Skeletal muscle cell (primary cell): ENCODE measurements around the gene DSCAM.

Experiments
- DNase-seq: peaks from one replicate; pipeline ENCODE4 v3.0.0-alpha.2; 2010; ENCODE audit warnings: low read depth
- H3K4me3 ChIP-seq: 2 replicates; pipeline ENCODE4 v1.5.1; 2011; ENCODE audit warnings: low read depth, mild to moderate bottlenecking, control low read depth, low read length, moderate library complexity

The DSCAM gene

DNA sequence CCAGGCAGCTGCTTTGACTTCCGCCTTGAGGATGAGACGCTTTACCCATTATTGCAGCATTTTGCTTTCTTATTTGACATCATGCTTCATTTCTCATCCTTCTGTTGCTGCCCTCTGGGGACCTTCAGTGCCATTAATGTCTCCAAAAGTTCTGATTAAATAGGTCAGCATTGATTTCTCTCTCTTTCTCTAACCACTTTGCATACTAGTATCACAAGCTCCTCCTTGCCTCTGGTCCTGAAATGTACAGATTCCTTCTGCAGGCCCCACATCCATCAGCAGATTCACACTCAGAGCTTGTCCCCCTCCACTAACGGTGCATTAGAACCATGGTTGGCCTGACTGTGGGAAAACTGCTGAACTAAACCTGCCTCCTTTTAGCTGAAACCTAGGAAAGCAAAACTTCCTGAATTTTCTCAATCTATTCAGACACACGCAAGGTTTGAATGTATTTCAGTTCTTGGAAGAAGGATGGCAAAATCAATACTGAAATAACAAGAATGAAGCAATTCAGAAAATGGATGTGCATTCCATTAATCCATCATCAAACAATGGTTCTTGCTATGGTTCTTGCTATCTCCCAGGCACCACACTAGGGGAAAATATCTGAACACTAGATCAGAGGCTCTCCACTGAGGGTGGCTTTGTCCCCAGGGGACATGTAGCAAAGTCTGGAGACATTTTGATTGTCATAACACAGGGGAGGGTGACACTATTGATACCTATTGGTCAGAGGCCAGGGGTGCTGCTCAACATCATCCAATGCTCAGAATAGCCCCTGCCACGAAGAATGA, 825.2 kb downstream of the DSCAM start:
- no peak overlapping the region for H3K4me3 ChIP-seq
- DNase-seq, result no peak

DNA sequence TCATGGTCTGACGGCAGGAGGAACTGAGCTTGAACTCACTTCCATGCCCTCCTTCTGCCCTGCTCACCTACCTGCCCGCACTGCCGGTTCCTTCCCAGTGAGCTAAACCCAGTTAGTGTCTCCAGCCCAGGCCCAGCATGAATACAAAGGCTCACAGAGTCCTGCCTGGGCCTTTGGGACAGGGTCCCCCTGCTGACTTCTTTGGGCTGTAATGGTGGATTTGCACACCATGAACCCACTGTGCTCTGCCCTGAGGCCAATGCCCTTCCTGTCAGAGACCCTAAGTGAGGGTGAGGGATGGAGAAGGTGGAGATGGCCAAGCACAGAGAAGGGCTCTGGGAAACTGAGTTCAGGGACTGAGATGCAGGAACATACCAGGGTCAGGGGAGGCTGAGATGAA, 826.3 kb downstream of the DSCAM start:
- H3K4me3 ChIP-seq, result no peak overlapping the region
- no peak for DNase-seq

DNA sequence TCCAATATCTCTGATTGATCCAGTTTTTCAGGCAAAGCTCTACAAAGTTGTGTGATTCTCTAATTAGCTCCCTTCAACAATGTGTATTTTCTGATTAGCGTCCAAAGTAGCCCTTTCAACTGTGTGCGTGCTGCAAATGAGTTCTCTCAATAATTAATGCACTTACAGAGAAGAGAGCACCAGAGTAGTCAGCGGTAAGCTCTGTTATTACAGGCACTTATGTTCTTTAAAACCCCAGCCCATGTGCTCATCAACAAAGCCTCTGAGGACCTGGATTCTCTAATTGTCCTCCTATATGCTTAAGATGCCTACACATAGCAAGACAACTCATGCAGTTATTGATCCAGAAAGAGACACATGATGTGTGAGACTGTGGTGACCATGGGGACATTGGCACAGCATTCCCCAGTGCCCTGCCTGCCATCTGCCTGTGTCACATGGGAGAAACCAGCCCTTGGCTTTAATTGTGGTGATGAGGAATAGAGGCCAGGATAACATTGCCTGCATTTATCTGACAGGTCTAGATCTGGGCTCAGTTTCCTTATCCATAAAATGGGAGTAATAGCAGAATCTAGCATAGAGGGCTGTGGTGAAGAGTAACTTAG, 828.0 kb downstream of the DSCAM start:
- no peak overlapping the region for H3K4me3 ChIP-seq
- DNase-seq, result no peak

DNA sequence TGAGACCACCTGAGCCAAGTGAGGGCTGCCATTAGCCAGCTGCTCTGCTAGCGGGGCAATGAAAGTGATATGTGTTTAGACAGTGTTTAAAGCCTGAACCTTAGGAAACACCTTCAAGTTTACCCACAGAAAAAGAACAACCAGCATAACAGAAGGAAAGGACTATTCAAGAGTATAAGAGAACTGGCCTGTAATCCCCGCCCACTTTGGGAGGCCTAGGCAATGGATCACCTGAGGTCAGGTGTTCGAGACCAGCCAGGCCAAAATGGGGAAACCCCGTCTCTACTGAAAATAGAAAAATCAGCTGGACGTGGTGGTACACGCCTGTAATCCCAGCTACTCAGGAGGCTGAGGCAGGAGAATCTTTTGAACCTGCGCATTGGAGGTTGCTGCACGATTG, 830.3 kb downstream of the DSCAM start:
- no peak overlapping the region for H3K4me3 ChIP-seq
- DNase-seq, result no peak

DNA sequence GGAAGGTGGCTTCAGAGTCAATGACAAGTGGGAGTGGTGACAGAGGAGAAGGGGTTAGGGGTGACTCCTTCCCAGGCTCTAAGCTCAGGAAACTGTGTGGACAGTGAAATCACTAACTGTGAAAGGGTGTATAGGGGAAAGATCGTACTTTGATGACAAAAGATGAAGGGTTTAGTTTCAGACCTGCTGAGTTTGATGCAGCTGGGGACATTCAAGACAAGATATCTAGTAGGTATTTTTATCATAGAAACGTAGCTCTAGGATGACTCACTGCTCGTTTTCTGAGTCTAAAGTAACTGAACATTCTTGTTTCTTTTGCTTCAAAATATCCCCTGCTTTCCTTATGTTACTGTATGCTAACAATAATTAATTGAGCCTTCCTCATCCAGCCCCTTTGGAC, 830.7 kb downstream of the DSCAM start:
- no peak overlapping the region for H3K4me3 ChIP-seq
- DNase-seq, result no peak

DNA sequence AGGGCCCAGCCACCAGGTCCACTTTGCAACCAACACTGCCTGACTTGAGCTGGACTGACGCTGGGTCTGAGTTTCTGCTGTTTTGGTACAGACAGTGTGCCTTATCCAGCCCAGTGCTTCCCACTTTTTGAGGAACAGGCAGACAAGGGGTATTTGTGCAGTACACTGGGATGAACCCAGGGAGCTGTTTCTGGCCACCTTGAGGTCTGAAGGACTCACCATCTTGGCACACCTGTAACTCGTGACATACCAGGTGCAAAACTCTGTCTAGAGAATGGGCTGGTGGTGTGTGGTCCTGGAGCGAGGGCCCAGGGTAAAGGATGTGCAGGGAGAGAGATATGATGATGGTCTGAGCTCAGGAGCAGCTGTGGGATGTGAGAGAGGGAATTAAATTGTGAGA, 831.1 kb downstream of the DSCAM start:
- H3K4me3 ChIP-seq, result no peak overlapping the region
- no peak for DNase-seq

DNA sequence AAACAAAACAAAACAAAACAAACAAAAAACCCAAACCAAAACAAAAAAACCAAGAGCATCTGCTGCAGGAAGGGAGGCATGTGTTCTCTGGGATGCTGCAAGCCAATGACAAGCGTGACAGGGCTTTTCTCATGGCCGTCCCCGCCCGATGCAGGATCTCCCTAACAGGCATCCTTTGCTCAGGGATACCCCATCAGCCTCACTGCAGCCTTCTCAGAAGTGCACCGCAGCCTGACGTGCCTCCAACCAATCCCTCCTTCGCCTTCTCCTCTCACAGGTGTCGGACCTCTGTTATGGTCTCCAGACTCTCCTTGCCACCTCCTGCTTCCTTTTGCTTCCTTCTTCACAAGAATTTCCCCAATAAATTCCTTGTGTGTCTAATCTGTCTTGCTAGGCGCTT, 832.6 kb downstream of the DSCAM start:
- DNase-seq, result no peak
- no peak overlapping the region for H3K4me3 ChIP-seq

DNA sequence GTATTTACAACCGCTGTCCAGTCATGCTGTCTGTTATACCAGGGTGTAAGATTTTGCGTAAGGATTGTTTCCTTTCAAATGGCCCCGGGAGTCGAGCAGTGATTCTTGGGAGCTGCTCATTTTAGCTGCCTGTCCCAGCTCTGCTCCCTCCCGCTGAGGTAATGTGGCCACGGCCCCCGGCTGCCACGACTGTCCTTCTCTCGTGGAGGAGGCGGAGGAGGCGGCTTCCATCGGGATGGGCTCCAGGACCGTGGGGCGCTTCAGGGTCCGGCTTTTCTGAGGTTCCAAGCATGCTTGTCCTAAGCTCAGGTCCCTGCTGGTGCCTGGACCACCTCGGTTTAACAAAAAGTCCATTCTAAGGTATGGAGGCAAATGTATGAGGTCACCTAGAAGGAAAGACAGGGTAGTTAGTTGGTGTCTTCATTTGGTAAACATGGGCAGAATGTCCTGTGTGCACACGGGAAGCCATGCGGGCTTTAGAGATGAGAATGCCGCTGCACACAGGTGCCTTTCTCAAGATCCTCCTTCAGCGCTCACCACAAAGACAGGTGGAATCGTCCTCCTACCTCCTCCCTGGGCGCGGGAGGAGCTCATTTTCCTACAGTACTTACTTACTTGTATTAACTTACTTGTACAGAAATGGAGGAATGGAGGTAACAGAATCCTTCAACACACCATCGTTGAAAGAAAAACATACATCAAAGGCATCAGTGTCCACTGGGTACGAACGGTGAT, 833.8 kb downstream of the DSCAM start:
- DNase-seq, result no peak
- H3K4me3 ChIP-seq, result no peak overlapping the region

DNA sequence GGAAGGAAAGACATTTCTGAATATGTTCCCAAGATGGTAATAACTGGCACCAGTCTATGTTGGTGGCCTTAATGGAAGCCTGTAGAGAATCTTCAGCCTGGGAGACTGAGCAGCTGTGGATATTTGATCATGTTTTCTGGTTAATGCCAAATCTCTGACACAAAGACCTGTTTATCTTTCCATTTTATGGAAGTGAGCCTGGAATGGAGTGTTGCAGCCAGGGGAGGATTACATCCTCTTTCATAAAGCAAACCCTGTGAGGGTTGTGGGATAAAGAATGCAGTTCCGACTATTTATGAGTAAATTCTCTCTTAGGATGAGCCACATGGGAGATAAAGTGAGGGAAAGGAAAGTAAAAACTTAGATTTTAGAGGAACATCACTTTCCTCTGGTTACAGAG, 835.6 kb downstream of the DSCAM start:
- H3K4me3 ChIP-seq, result no peak overlapping the region
- no peak for DNase-seq

DNA sequence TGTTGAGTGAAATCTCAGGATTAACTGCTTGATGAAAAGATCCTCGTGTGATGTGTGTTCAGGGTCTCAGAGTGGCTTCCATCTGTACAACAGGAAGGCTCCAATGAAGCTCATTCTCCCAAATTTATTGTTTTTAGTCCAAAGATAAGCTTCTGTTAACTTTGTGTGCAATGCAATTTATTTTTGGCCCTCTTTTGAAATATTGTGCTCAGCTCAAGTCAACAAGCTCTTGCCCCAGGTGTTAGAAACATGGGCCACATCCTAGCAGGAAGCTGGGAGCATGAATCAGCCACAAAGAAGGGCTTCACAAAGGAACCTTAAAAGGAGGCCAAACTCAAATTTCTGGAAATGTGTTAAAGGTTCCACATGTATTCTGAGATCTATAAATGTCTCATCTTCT, 844.0 kb downstream of the DSCAM start:
- H3K4me3 ChIP-seq, result no peak overlapping the region
- DNase-seq, result no peak

DNA sequence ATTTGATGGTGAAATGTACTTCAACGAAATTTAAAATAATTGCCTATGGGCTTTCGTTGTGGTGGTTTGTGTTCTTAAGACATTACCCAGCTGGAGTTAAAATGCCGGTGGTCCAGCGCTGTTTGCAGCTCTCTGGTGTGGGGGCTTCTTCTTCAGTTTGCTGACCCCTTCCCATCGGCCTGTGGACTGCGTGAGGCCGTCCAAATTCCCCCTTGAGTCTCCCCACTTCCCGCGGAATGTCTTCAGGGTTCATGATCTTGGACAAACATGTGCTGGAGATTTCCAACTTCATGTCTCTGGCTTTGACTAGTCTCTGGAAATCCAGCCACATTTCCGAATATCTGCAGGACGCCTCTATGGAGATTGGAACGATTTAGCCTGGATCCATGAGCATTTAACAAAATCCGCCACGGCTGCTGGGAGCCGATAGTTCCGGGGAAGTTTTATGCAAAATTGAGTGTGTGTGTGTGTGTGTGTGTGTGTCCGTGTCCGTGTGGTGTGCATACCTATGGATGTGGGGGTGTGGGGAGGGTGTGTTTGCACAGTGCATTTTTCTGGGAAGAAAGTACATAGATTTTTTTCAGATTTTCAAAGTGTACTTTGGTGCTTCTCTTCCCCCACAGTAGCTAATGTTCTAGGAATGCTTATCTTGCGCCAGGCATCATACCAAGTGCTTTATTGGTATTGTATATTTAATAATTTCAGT, 862.5 kb downstream of the DSCAM start:
- H3K4me3 ChIP-seq, result no peak overlapping the region
- DNase-seq, result no peak

DNA sequence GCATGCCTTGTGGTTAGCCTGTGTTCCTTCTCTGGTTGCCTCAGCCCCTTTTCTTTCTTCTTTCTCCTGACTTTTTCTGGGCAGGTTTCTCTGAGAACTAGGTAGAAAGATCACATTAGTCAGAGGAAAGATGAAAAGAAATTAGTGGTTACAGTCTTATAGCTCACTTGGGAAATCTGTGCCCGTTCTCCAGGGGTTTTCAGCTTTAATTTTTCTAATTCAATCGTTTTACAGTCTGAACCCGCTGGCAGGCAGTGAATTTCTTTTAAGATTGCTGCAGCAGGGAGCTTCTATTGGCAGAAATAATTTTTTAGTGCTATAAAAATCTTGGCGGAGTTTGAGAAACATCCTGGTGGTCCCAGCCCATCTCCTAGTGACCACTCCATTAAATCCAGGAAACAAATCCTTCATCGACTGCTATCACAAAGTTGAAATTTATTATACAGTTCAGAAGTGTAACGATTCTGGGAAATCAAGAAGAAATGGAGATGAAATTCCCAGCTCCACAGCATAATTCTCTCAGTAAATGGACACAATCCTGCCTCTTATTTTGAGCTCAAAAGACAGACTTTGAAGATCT, 866.6 kb downstream of the DSCAM start:
- H3K4me3 ChIP-seq, result no peak overlapping the region
- no peak for DNase-seq

DNA sequence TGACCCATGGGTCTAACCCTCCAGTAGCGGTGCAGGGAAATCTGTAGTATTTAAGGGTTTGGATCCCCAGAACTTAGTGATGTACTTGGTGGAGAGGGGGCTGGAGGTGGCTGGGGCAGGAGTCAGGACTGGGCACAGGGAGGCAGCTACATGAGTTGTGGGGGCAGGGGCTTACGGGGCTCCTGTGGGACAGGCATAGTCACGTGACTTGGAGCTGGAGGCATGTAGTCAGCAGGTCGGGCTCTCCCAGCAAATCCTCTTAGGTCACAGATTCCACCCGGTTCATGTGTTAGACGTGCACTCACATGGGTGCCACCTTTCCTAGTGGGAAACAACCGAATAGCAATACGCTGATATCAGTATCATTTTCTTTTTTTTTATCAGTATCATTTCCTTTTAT, 867.6 kb downstream of the DSCAM start:
- DNase-seq, result no peak

DNA sequence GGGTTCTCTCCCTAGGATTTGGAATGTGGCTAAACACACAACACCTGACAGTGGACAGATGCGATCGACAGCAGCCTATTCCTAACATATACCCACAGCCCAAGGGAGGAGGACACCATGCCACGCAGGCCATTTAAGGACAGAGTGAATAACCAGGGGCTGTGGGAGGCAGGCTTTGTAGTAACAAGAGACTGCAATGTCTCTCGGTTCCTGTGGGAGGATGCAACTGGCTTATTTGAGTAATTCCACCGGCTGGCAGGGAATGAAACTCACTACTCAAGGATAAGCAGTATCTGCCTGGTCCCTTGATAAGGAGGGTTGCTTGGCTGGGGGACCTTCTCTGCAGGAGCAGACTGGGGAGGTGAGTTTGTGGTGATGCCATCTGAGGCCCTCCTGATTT, 870.2 kb downstream of the DSCAM start:
- DNase-seq, result no peak
- no peak overlapping the region for H3K4me3 ChIP-seq

More for the DNA sequence above, 867.6 kb downstream of the DSCAM start:
- H3K4me3 ChIP-seq, result no peak overlapping the region

DNA sequence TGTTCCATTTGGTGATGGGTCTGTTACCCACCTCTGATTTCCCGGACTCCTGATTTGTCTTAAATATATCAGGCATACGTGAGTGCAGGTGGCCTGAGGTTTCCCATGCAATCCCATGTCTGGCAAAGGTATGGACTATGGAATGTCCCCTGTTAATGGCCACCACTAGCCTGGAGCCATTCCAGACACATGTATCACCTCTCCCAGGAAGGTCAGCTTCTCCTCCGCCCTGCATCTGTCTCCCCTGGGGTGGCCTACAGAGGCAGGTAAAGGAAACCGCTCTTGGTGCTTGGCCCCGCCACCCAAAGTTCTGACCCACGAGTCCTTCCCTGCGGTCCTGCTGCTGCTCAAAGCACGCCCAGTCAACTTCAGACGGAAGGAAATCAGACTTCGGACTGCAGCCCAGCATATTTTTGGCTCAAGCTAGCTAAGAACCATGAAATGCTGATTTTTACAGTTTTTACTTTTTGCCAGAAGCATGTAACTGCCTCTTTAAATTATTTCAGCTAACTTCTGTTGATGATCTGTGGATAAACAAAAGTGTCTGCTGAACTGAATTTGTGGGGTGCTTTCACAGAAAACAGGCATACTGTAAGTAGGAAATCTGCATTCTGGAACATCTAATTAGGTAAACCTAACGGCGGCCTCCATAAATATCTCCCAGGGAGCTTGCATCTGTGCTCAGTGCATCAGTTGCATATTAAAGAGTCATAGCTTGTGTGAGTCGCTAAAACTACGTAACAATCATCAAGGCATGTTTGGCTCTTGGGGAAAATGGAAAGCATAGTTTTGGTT, 873.8 kb downstream of the DSCAM start:
- no peak for DNase-seq
- H3K4me3 ChIP-seq, result no peak overlapping the region

DNA sequence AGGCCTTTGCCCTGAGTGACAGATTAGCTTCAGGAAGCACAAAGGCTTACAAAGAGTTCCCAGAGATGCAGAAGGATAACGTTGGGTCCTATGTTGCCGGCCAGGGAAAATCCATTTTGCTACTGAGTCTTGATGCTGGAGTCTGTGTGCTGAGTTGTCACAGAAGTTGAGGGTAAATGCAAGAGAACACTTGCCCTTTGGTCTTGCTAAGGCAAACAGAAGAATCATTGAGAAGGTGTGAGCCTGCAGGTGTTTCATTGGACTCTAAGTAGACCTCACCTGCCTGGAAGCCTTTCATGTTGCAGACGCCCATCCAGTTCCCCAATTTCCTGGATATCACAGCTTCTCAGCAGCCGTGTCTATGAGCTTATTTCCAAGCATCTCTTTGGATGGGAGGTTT, 874.5 kb downstream of the DSCAM start:
- no peak overlapping the region for H3K4me3 ChIP-seq
- DNase-seq, result no peak

DNA sequence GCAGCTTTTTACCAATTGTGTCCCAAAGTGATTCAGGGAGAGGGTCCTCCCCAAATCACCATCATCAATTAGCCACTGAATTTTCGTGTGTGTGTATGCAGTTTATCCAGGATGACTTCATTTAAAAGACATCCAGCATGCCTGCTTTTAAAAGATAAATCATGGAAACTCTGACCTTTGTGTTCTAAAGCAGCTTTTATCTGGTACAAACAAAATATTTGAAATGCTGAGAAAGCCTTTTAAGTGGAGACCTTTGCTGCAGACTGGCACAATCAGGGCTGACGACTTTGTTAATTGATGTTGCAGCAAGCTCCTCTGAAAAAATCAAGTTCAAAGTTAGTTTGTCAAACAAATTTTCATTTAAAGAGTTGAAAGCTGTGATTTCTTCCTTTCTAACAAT, 875.0 kb downstream of the DSCAM start:
- no peak for DNase-seq
- H3K4me3 ChIP-seq, result no peak overlapping the region

DNA sequence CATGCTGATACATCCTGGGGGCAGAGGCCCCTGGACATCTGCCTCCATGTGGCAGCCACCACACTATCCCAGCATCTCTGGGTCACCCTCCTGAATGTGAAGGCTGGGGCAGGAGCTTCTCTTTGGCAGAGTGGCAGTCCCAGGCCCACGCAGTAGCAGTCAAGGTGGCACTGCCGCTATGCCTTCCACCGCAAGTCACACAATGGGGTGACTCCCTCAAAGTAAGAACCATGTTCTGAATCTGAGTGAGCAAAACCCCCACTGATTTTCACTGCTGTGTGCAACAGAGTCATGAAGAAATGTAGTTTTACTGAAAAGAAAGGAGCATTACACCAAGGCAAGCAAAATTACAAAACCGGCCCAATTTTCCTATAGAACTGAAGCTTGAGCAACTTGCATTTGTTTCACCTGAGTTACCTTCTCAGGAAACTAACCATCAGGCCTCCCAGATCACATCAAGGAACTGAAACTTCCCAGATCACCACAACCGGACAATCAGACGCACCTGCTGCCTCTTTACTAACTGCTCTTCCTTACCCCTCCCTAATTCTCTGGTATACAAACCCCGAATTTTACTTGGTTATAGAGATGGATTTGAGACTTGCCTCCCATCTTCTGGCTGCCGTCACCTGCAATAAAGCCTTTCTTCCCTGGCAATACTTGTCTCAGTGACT, 877.1 kb downstream of the DSCAM start:
- no peak for DNase-seq
- H3K4me3 ChIP-seq, result no peak overlapping the region

DNA sequence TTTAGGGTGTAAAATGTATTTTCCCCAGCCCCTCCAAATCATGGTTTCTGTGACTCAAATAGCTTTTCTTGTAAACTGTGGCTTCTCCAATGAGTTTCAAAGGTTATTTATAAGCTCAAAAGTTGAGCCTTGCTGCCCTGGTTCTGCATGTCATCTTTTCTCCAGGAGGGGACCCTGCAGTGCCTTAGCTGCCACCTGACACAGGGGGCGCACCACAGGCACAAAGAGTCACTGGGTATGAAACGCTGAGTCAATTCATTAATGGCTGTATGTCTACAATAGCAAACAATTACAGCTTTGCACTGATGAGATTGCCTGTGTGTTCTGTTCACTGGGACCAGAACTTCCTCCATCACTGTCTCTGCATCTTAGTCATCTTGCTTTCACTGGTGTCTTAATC, 878.9 kb downstream of the DSCAM start:
- H3K4me3 ChIP-seq, result no peak overlapping the region
- DNase-seq, result no peak
